ENCODE results near the gene ENKD1. TPM values are rescaled to one million over a fixed set of nuclear protein-coding genes. Genes with fewer than 3 reads are reported as not detected.

Gene ENKD1
- total and polyA plus RNA-seq, 2 experiments from 2014 or later: 10.2 to 16.0 TPM

- Histone ChIP-seq H3K9me2 (replicated peaks; ENCODE audit: insufficient read depth) (no peaks in the 10 kb centered on the region), H3K79me2 (no peaks in the 10 kb centered on the region), H3K27ac (no peak overlapping the region), H3K9me3 (ENCODE audit: low read depth) (no peaks in the 10 kb centered on the region), H2AFZ (no peak overlapping the region), H3K4me3 (no peak overlapping the region), H3K27me3 (no peaks in the 10 kb centered on the region), H4K20me1 (ENCODE audit: insufficient read depth, poor library complexity, severe bottlenecking) (no peaks in the 10 kb centered on the region), H3K36me3 (replicated peaks; ENCODE audit: insufficient read depth, low read depth) (no peaks in the 10 kb centered on the region), H3K4me2 (no peak overlapping the region), H3K4me1 (ENCODE audit: insufficient read depth) (peaks cover 7% of the 10 kb centered on the region)
- 97% methylated on average over 28 of the region's 28 CpGs for WGBS (ENCODE audit: low lambda C conversion rate, missing lambda C conversion rate)
- no peak for DNase-seq (ENCODE audit: low spot score)
- no peak for TF ChIP-seq EZH2 (IDR thresholded peaks at IDR 0.05; ENCODE audit: borderline replicate concordance)
- no peak for TF ChIP-seq EZH2phosphoT487 (IDR thresholded peaks at IDR 0.05; ENCODE audit: low read depth, severe bottlenecking, unreplicated experiment)
- TF ChIP-seq, protein P1, sequence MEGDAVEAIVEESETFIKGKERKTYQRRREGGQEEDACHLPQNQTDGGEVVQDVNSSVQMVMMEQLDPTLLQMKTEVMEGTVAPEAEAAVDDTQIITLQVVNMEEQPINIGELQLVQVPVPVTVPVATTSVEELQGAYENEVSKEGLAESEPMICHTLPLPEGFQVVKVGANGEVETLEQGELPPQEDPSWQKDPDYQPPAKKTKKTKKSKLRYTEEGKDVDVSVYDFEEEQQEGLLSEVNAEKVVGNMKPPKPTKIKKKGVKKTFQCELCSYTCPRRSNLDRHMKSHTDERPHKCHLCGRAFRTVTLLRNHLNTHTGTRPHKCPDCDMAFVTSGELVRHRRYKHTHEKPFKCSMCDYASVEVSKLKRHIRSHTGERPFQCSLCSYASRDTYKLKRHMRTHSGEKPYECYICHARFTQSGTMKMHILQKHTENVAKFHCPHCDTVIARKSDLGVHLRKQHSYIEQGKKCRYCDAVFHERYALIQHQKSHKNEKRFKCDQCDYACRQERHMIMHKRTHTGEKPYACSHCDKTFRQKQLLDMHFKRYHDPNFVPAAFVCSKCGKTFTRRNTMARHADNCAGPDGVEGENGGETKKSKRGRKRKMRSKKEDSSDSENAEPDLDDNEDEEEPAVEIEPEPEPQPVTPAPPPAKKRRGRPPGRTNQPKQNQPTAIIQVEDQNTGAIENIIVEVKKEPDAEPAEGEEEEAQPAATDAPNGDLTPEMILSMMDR (IDR thresholded peaks at IDR 0.05; ENCODE audit: poor library complexity): no peak
These were observed 8.5 kb upstream of the ENKD1 start for GRCh38 chr16:67674851-67675578.

GRCh38 chr16:67673712-67674580 is 7.4 kb upstream of the ENKD1 start:
- 79% methylated on average over 21 of the region's 21 CpGs for WGBS (ENCODE audit: low lambda C conversion rate, missing lambda C conversion rate)
- no peak overlapping the region for H3K4me3 ChIP-seq
- no peak overlapping the region for H2AFZ ChIP-seq
- no peak for DNase-seq (ENCODE audit: low spot score)
- H4K20me1 ChIP-seq (ENCODE audit: insufficient read depth, poor library complexity, severe bottlenecking): no peaks in the 10 kb centered on the region
- no peaks in the 10 kb centered on the region for H3K9me3 ChIP-seq (ENCODE audit: low read depth)
- no peak for TF ChIP-seq EZH2 (IDR thresholded peaks at IDR 0.05; ENCODE audit: borderline replicate concordance)
- H3K4me2 ChIP-seq: no peak overlapping the region
- no peaks in the 10 kb centered on the region for H3K79me2 ChIP-seq
- peak overlapping the region; percentile 37 for H3K27ac ChIP-seq
- H3K27me3 ChIP-seq: no peaks in the 10 kb centered on the region
- no peaks in the 10 kb centered on the region for H3K9me2 ChIP-seq (replicated peaks; ENCODE audit: insufficient read depth)
- no peaks in the 10 kb centered on the region for H3K36me3 ChIP-seq (replicated peaks; ENCODE audit: insufficient read depth, low read depth)
- H3K4me1 ChIP-seq (ENCODE audit: insufficient read depth): peaks cover 7% of the 10 kb centered on the region

GRCh38 chr16:67672739-67673662 is 6.5 kb upstream of the ENKD1 start:
- Histone ChIP-seq H3K9me3 (ENCODE audit: low read depth) (no peaks in the 10 kb centered on the region), H3K27ac (peak overlapping the region; percentile 16)

More at GRCh38 chr16:67672739-67673662, 6.5 kb upstream of the ENKD1 start:
- Histone ChIP-seq H3K79me2 (no peaks in the 10 kb centered on the region), H2AFZ (no peak overlapping the region), H4K20me1 (ENCODE audit: insufficient read depth, poor library complexity, severe bottlenecking) (no peaks in the 10 kb centered on the region), H3K4me2 (no peak overlapping the region), H3K36me3 (replicated peaks; ENCODE audit: insufficient read depth, low read depth) (no peaks in the 10 kb centered on the region), H3K4me1 (ENCODE audit: insufficient read depth) (peaks cover 7% of the 10 kb centered on the region), H3K9me2 (replicated peaks; ENCODE audit: insufficient read depth) (no peaks in the 10 kb centered on the region), H3K27me3 (no peaks in the 10 kb centered on the region), H3K4me3 (no peak overlapping the region)
- 73% methylated on average over 13 of the region's 13 CpGs for WGBS (ENCODE audit: low lambda C conversion rate, missing lambda C conversion rate)
- TF ChIP-seq, protein P1 (IDR thresholded peaks at IDR 0.05; ENCODE audit: poor library complexity): peak; percentile 64
- TF ChIP-seq EZH2phosphoT487 (IDR thresholded peaks at IDR 0.05; ENCODE audit: low read depth, severe bottlenecking, unreplicated experiment): no peak
- DNase-seq (ENCODE audit: low spot score): peak; percentile 77
